DMS 273 treated with DMSO at 0.1 percent for 48 hours (cell line): ENCODE results near the gene GRIA1.
"Not testable (repeated sequence)": the region's sequence is repeated elsewhere in the genome, so short reads cannot be mapped to it uniquely, and the experiment has no call there.

Source experiments
- DNase-seq: peaks from one replicate; lab custom pipeline; 2025; lab: John Stamatoyannopoulos, UW

The GRIA1 gene

GRCh38 chr5:153835891-153836515 is 345.5 kb downstream of the GRIA1 start:
- DNase-seq: no peak

DNA sequence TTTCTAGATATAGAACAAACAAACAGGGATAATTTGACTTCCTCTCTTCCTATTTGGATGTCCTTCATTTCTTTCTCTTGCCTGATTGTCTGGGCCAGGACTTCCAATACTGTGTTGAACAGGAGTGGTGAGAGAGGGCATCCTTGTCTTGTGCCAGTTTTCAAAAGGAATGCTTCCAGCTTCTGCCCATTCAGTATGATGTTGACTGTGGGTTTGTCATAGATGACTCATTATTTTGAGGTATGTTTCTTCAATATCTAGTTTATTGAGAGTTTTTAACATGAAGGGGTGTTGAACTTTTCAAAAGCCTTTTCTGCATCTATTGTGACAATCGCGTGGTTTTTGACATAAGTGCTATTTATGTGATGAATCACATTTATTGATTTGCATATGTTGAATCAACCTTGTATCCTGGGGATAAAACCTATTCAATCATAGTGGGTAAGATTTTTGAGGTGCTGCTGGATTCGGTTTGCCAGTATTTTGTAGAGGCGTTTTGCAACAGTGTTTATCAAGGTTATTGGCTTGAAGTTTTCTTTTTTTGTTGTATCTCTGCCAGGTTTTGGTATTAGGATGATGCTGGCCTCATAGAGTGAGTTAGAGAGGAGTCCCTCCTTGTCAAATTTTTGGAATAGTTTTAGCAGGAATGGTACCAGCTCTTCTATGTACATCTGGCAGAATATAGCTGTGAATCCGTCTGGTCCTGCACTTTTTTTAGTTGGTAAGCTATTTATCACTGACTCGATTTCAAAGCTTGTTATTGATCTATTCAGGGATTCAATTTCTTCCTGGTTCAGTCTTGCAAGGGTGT is 359.0 kb downstream of the GRIA1 start:
- not testable (repeated sequence) for DNase-seq

GRCh38 chr5:153860195-153860886 is 369.9 kb downstream of the GRIA1 start:
- no peak for DNase-seq

DNA sequence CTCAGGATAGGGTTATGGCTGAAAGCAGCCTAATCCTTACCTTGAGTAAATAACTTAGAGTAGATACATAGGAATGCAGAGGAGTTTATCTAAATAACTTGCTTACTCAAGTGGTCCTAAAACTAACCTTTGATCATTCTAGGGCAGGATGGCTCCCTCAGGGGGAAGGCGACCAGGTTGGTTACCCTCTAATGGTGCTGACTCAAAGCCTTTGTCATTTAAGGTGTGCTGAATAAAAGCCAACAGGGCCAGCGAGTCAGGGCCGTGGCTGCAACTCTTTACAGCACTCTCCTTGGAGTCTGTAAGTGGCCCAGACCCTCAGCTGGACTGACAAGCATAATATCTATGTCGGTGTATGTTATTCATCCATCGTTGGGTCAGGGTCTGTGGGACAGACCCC is 372.4 kb downstream of the GRIA1 start:
- DNase-seq: not testable (repeated sequence)
